Fibroblast of skin of left quadriceps (primary cell): ENCODE measurements around the gene KLHL8.
A peak's percentile ranks its signal among the peaks of the same experiment; 100 is the strongest.

Source experiments
- DNase-seq, 2 experiments: peaks; one replicate each; pipeline ENCODE4 v3.0.0-alpha.2; 2013; ENCODE audit warnings: low read depth in 2 of 2

KLHL8 gene

DNA sequence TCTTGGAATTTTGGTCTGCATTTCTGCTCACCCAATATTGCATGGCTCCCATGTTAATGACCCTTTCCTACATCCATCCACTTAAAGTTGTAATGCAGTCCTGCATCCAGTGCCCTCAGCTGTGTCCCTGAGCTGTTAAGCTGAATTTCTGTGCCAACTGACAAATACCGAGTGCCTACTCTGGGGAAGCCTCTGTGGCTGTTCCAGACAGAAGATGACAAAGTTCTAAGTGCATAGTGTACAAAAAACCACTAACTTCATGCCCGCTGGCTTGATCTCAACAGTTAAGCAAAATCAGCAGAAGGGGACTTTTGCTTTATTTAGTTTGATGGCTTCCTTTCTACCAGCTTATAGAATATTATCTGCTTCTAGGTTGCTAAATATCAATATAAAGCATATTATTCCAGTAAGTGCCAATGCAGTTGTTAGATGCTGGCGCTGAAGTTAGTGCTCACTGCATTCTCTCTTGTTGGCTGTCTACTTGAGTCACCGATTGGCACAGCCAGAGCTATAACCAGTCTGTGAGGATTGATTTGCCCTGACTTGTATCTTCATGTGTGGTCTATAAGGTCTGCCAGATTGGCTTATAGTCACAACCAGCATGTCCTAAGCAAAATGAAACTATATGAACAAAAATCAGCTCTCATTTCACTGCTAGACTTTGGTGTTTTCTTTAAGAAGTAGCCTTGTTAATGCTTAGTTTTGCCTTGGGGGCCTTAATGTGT, 98.9 kb downstream of the KLHL8 start:
- DNase-seq, result no peak

DNA sequence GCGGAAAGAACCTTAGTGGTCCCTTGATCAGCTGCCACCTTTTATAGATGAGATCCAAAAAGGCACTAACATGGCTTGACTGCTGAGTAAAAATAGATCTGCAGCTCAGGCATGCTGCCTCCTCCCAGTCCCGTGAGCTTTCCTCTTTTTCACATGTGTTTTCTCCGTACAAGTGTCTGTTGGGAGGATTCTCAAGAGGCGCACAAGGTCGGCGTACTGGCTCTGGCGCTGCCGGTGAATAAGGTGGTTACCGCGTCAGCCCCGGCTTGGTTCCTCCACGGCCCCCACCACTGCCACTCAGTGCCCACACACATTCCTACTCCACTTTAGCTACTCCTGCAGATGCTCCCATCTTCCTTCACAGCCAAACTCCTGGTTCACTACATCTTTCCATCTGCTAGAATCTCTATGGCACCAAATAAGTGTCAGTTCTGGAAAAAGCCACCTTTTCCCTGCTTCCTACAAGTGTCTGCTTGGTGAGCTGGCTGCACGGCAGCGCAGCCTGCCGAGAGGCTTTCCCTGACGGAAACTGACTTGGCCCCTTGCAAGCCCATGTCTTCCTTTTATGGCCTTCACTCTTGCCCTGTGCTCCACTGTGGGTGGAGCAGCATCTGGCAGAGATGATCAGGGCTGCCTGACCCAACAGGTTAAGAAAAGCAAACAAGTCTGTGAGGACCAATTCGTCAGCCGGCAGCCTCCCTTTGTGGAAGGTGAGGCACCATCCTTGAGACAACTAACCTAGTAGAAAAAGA, 99.8 kb downstream of the KLHL8 start:
- DNase-seq, result no peak

DNA sequence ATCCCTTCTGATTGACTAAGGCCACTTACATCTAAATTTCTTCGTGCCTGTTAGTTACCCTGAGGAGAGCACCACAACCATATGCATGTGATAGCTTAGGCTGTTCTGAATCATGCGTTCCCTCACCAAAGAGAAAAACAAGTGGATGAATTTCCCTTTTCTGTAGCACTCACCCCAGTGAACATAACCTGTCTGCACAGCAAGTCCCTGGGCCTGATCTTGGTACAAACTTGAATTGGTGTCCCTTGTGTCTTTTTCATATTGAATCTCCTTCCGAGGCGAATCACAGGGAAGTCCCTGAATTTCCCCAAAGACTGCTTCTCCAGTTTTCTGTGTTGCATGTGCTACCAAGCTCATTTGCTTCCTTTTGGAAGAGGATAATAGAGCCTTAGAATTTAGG, 100.4 kb downstream of the KLHL8 start:
- DNase-seq, result no peak

DNA sequence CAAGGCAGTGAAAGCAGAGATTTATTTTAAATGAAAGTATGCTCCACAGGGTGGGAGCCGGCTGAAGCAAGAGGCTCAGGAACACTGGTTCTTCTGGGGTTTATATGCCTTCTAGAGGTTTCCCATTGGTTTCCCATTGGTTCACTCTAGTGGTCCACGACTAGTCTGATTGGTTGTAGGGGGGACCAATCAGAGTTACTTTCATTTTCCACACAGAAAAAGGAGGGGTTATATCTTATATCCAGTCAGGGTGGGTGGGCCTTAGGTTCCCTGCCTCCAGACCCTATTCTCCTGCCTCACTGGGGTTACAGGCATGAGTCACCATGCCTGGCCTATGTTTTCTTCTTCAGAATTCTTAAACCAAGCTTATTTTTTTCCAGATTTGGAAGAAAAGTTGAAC, 101.6 kb downstream of the KLHL8 start:
- peak; percentile 50 to 53 for DNase-seq

DNA sequence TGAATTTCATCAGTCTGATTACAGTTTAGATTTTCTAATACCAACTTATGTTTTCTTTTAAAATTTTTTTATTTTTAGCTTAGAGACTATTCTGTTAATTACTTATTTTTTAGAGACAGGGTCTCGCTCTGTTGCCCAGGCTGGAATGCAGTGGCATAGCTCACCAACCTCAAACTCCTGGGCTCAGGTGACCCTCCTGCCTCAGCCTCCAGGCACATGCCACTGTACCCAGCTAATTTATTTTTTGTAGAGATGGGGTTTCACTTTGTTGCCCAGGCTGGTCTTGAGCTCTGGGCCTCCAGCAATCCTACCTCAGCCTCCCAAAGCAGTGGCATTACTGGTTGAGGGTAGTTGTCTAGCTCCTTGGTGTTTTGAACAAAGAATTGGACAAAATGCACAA, 102.0 kb downstream of the KLHL8 start:
- DNase-seq, result no peak

DNA sequence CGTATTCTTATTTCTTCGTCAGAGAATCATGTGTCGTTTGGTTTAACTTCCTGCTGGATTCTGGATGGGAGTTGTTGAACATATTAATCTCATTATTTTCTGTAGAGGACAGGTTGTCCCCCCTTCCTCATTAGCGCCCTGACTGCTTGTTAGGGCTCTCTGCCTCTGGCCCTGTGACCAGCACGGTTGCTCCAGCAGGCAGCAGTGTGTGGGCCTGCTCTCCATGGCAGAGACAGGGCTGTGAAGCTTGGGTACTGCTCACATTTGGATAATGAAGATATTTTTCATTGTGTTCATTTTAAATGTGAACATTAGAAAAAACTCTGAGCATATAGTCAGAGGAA, 102.7 kb downstream of the KLHL8 start:
- DNase-seq, result no peak

DNA sequence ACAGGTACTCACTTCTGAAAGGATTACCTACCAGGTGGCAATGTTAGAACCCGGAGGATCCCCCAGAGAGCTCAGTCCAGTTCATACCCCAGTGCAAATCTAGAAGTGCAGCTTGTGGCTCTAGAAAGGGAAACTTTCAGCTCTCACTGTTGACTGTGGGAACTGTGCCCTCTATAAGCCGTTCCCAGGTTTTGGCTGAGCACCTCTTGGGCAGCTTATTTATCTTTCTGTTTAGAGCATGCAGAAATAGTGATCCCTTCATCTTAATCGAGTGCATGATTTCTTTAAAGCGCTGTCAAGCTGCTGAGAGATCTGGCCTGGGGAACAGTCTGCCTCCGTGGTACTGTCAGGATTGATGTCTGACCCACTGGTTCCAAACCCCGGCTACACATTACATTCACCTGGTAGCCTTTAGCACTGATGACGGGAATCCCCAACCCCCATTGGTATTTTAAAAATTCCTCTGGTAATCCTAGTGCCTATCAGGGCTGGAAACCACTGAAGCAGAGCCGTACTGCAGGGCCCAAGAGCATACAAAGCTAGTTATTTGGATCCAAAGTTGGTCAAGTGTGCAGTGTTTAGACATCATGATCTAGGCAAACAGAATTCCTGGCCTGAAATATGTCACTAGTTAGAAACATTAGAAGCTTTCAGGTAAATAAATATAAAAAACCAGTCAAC, 103.2 kb downstream of the KLHL8 start:
- no peak for DNase-seq

DNA sequence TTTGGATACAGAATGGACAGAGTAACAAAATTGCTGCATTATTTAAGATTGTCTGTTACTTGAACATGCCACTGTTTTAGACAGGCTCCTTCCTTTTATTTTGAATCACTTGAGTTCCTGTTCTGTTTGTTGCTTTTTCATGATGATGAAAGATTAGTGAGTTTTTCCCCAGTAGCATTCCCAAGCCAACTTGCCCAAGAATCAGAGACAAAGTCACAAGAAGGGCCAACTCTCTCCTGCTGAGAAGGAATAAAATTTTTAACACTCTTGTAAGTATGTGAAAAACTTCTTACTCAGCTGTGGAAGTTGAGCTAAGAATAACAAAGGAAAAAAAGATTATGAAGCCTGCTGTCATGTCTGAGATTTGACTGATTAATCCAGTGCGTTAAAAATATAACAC, 104.2 kb downstream of the KLHL8 start:
- DNase-seq, result no peak

DNA sequence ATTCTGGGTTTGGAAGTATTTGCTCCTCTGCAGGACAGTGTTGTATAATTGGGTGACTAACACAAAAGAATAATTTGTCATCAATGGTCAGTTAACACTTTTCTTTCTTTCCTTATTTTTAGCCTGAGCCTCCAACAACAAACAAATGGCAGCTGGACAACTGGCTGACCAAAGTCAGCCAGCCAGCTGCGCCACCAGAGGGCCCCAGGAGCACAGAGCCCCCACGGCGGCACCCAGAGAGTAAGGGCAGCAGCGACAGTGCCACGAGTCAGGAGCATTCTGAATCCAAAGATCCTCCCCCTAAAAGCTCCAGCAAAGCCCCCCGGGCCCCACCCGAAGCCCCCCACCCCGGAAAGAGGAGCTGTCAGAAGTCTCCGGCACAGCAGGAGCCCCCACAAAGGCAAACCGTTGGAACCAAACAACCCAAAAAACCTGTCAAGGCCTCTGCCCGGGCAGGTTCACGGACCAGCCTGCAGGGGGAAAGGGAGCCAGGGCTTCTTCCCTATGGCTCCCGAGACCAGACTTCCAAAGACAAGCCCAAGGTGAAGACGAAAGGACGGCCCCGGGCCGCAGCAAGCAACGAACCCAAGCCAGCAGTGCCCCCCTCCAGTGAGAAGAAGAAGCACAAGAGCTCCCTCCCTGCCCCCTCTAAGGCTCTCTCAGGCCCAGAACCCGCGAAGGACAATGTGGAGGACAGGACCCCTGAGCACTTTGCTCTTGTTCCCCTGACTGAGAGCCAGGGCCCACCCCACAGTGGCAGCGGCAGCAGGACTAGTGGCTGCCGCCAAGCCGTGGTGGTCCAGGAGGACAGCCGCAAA, 106.0 kb downstream of the KLHL8 start:
- DNase-seq, result no peak

DNA sequence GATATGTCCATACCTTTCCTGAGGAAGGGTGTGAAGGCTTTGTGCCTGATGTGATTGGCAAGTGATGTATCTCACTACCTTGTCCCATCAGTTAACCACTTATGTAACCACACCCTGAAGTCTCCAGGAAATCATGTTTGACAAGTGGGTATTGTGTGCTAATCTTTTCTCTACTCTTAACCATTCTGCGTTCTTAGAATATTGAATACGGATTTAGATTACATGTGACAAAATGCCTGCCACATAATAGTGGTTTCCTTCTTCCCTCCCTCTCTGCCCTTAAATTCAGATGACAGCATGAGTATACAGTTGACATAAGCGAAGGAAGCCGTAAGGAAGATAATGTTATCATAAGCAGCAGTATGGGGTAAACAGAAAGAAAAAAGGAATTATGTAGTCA, 108.4 kb downstream of the KLHL8 start:
- no peak for DNase-seq
